ENCODE measurements around the gene ACYP1. TPM values are rescaled to one million over a fixed set of nuclear protein-coding genes. Genes with fewer than 3 reads are reported as not detected.

ACYP1 gene
- total and polyA plus RNA-seq, 9 of the 15 experiments (the other 6 are each of a cell fraction or from before 2014, with no cell fraction given), result 19.9 to 113 (median 52.3) TPM

GRCh38 chr14:75049136-75049535 is 14.7 kb downstream of the ACYP1 start:
- ChIA-PET CTCF (ENCODE audit: low intra/inter-chr PET ratio) (no interaction called here), POLR2A (interaction anchor here (1.1 to 1.4 kb wide), 3 partner anchors 15 to 80 kb away, joined by 3 to 4 read pairs (median 4); partner anchors contain the start of genes ACYP1 and ZC2HC1C)
- H3K9me1 ChIP-seq (ENCODE audit: control insufficient read depth, insufficient read depth, low read length), result no peaks in the 10 kb centered on the region
- no peak overlapping the region for H3K4me2 ChIP-seq (ENCODE audit: insufficient read depth, low read length)
- no peak overlapping the region for H2AFZ ChIP-seq (ENCODE audit: low read depth, low read length)
- no peaks in the 10 kb centered on the region for H3K9me3 ChIP-seq (replicated peaks; ENCODE audit: control insufficient read depth, insufficient read depth, low read depth, low read length)
- no peak for FAIRE-seq
- no peak overlapping the region for H3K27ac ChIP-seq (ENCODE audit: extremely low read depth, low read depth, low read length)
- in situ Hi-C loops (cut with MboI), result no loop called here
- H3K79me2 ChIP-seq (ENCODE audit: control insufficient read depth, insufficient read depth, low read length), result peaks cover 30% of the 10 kb centered on the region
- BruUV-seq (replicated peaks), result no TSS peak
- H4K20me1 ChIP-seq (replicated peaks; ENCODE audit: control insufficient read depth, insufficient read depth, low read length), result no peaks in the 10 kb centered on the region
- TF ChIP-seq STAT5B (CRISPR knock-in tag; IDR thresholded peaks at IDR 0.05) (no peak), UBTF (IDR thresholded peaks at IDR 0.05; ENCODE audit: borderline replicate concordance in 1 of 2, low read depth in 2 of 2, low read length in 2 of 2) (no peak), ZNF77 (CRISPR knock-in tag; IDR thresholded peaks at IDR 0.05) (no peak), TRIM24 (IDR thresholded peaks at IDR 0.05) (no peak), NFE2L1 (tag; IDR thresholded peaks at IDR 0.05; ENCODE audit: borderline replicate concordance, low read depth) (no peak), NONO (IDR thresholded peaks at IDR 0.05; ENCODE audit: low read depth in 2 of 2, low read length in 1 of 2) (no peak), CREB3L1 (IDR thresholded peaks at IDR 0.05; ENCODE audit: borderline replicate concordance, low read depth) (no peak), CSDE1 (IDR thresholded peaks at IDR 0.05) (no peak), HDGF (IDR thresholded peaks at IDR 0.05) (no peak), ATF3 (IDR thresholded peaks at IDR 0.05) (no peak), ATF3 (CRISPR knock-in tag; conservative IDR thresholded peaks at IDR 0.05) (no peak), PRPF4 (IDR thresholded peaks at IDR 0.05; ENCODE audit: insufficient read depth, low read depth, low read length, poor library complexity, severe bottlenecking) (no peak), SMAD2 (IDR thresholded peaks at IDR 0.05; ENCODE audit: low read depth, low read length) (no peak), ZNF280A (IDR thresholded peaks at IDR 0.05; ENCODE audit: low read depth, partially characterized antibody) (no peak)
- H3K9ac ChIP-seq (ENCODE audit: insufficient read depth in 1 of 2, low read depth in 2 of 2, low read length in 2 of 2), result no peak overlapping the region
- peaks cover 9 to 11% of the 10 kb centered on the region in 2 experiments; a peak in 4 of 5 replicates for H3K4me1 ChIP-seq (replicated peaks in 1 of 2; ENCODE audit: control insufficient read depth in 2 of 2, insufficient read depth in 2 of 2, low read length in 2 of 2)
- no peaks in the 10 kb centered on the region for H3K27me3 ChIP-seq (ENCODE audit: control insufficient read depth in 2 of 2, insufficient read depth in 2 of 2, low read length in 2 of 2)
- DNase-seq (ENCODE audit: extremely low read depth in 1 of 4, low spot score in 3 of 4), result no peak
- no peak for ATAC-seq
- no peak overlapping the region for H3K4me3 ChIP-seq
- H3K36me3 ChIP-seq (ENCODE audit: control insufficient read depth, insufficient read depth, low read length), result peaks cover 10% of the 10 kb centered on the region; the same call in 2 of the 3 replicates
- WGBS (ENCODE audit: insufficient coverage, low coverage, missing lambda C conversion rate), result 87% methylated on average over 5 of the region's 5 CpGs
- intact Hi-C loops (cut with micrococcal nuclease), result no loop called here
